CD14-positive monocyte (primary cell): ENCODE data around the gene PPP1R1B. TPM values are rescaled to one million over a fixed set of nuclear protein-coding genes. Genes with fewer than 3 reads are reported as not detected.
A peak's percentile ranks its signal among the peaks of the same experiment; 100 is the strongest.

Source experiments
- DNase-seq, 3 donors: peaks; one replicate each; pipeline ENCODE4 v3.0.0-alpha.2; 2011 to 2022
- H2AFZ ChIP-seq: 2 replicates; pipeline ENCODE4 v1.6.0; 2012; ENCODE audit warnings: mild to moderate bottlenecking, low read depth, low read length, inconsistent platforms; ENCODE audit not compliant: insufficient read depth, poor library complexity, severe bottlenecking
- H3K27ac ChIP-seq, 2 donors: 1 replicate in 1 of 2; 2 replicates in 1 of 2; pipeline ENCODE4 v1.5.1; 2012 to 2013; ENCODE audit warnings: low read length in 2 of 2, control low read depth in 1 of 2, inconsistent platforms in 1 of 2, low read depth in 1 of 2, mild to moderate bottlenecking in 1 of 2
- H3K27me3 ChIP-seq, 2 donors: one replicate each; pipeline versions ENCODE4 v1.6.0 to v1.6.1; 2011 to 2013; ENCODE audit warnings: low read length in 2 of 2; ENCODE audit not compliant: control insufficient read depth in 2 of 2, insufficient read depth in 2 of 2
- H3K36me3 ChIP-seq, 2 donors: replicated peaks in 1 of 2; 1 replicate in 1 of 2; 2 replicates in 1 of 2; pipeline versions ENCODE4 v1.5.1 to v1.6.1; 2012 to 2013; ENCODE audit warnings: low read length in 2 of 2, control low read depth in 1 of 2, inconsistent platforms in 1 of 2, mild to moderate bottlenecking in 1 of 2; ENCODE audit not compliant: insufficient read depth in 2 of 2, control insufficient read depth in 1 of 2
- H3K4me1 ChIP-seq, 2 donors: 1 replicate in 1 of 2; 2 replicates in 1 of 2; pipeline versions ENCODE4 v1.5.1 to v1.6.1; 2012 to 2013; ENCODE audit warnings: low read length in 2 of 2, control low read depth in 1 of 2, inconsistent platforms in 1 of 2, mild to moderate bottlenecking in 1 of 2, moderate library complexity in 1 of 2; ENCODE audit not compliant: insufficient read depth in 2 of 2, control insufficient read depth in 1 of 2
- H3K4me2 ChIP-seq: replicated peaks from 2 replicates; pipeline ENCODE3; 2012; ENCODE audit warnings: low read length, moderate library complexity, mild to moderate bottlenecking; ENCODE audit not compliant: poor library complexity, severe bottlenecking; ENCODE audit errors: extremely low read depth
- H3K4me3 ChIP-seq, 3 experiments: fragments of 200-600 bp in 1 of 3; sonication (generic) in 1 of 3; replicated peaks in 1 of 3; 1 replicate in 2 of 3; 2 replicates in 1 of 3; pipeline ENCODE4 v1.5.1; 2011 to 2013; ENCODE audit warnings: low read length in 3 of 3, mild to moderate bottlenecking in 3 of 3, control low read depth in 2 of 3, low read depth in 2 of 3, inconsistent platforms in 1 of 3, moderate library complexity in 1 of 3
- H3K79me2 ChIP-seq: 2 replicates; pipeline ENCODE4 v1.6.0; 2012; ENCODE audit warnings: mild to moderate bottlenecking, control low read depth, inconsistent platforms, low read length, moderate library complexity; ENCODE audit not compliant: insufficient read depth
- H3K9ac ChIP-seq: 2 replicates; pipeline ENCODE4 v1.6.0; 2017; ENCODE audit warnings: low read length, mild to moderate bottlenecking; ENCODE audit not compliant: insufficient read depth, poor library complexity, severe bottlenecking
- H3K9me3 ChIP-seq, 2 donors: replicated peaks in 1 of 2; 1 replicate in 1 of 2; 2 replicates in 1 of 2; pipeline versions ENCODE4 v1.5.1 to v1.6.1; 2012 to 2013; ENCODE audit warnings: low read length in 2 of 2, control low read depth in 1 of 2; ENCODE audit not compliant: control insufficient read depth in 1 of 2, insufficient read depth in 1 of 2
- H4K20me1 ChIP-seq: 2 replicates; pipeline ENCODE4 v1.6.0; 2012; ENCODE audit warnings: mild to moderate bottlenecking, low read length, control low read depth, moderate library complexity; ENCODE audit not compliant: insufficient read depth
- H3K27ac Mint-ChIP-seq, 7 donors: one replicate each; pipeline ENCODE4 v1.8.0; 2020; ENCODE audit warnings: mild to moderate bottlenecking in 7 of 7, mixed read lengths in 7 of 7, moderate library complexity in 6 of 7, inconsistent platforms in 2 of 7
- H3K27me3 Mint-ChIP-seq, 3 donors: one replicate each; pipeline ENCODE4 v1.8.0; 2021 to 2022; ENCODE audit warnings: low read depth in 3 of 3, mild to moderate bottlenecking in 3 of 3, mixed read lengths in 3 of 3, moderate library complexity in 3 of 3, inconsistent platforms in 1 of 3
- H3K36me3 Mint-ChIP-seq, 2 donors: one replicate each; pipeline ENCODE4 v1.8.0; 2020; ENCODE audit warnings: mixed read lengths in 2 of 2, inconsistent platforms in 1 of 2, mild to moderate bottlenecking in 1 of 2
- H3K4me1 Mint-ChIP-seq: one replicate; pipeline ENCODE4 v1.8.0; 2020; ENCODE audit warnings: mild to moderate bottlenecking, mixed read lengths
- H3K4me3 Mint-ChIP-seq, 2 donors: one replicate each; pipeline ENCODE4 v1.8.0; 2020; ENCODE audit warnings: mild to moderate bottlenecking in 2 of 2, mixed read lengths in 2 of 2, moderate library complexity in 1 of 2
- H3K9me3 Mint-ChIP-seq, 7 donors: one replicate each; pipeline ENCODE4 v1.8.0; 2020 to 2022; ENCODE audit warnings: mixed read lengths in 7 of 7, mild to moderate bottlenecking in 6 of 7, moderate library complexity in 6 of 7, inconsistent platforms in 2 of 7
- CTCF ChIP-seq: fragments of 200-600 bp; IDR thresholded peaks from one replicate; pipeline ENCODE4 v1.8.0; 2022; ENCODE audit warnings: antibody characterized with exemption, mild to moderate bottlenecking
- WGBS: methylation state at CpG from one replicate; pipeline ENCODE4 v1.1.5; 2013; ENCODE audit warnings: missing lambda C conversion rate; ENCODE audit not compliant: insufficient coverage; 5-methylcytosine and 5-hydroxymethylcytosine counted together
- intact Hi-C, 2 donors: fragments of 100-400 bp; cut with micrococcal nuclease; formaldehyde crosslinking; loops; one replicate each; pipeline versions ENCODE4 v1.15.0 to v1.15.1; 2023
- polyA plus RNA-seq, 3 donors: library from polyadenylated mRNA; depleted of rRNA in 1 of 3; unstranded in 2 of 3; stranded (reverse) in 1 of 3; fragments of 300-500 nt in 2 of 3; fragments of >200 nt in 1 of 3; fragmentation: Illumina TruSeq in 2 of 3; gene quantifications; 1 replicate in 2 of 3; 2 replicates in 1 of 3; pipeline ENCODE4 v1.2.3, GENCODE V29; 2012 to 2021

The PPP1R1B gene
- polyA plus RNA-seq, 3 donors, result 0.05 TPM; not detected in 2

GRCh38 chr17:39639043-39639442 is 12.3 kb downstream of the PPP1R1B start:
- peaks cover 0 to 8% (median 3%) of the 10 kb centered on the region in 3 donors for H3K27me3 Mint-ChIP-seq
- Histone ChIP-seq H3K4me2 (no peak overlapping the region), H3K79me2 (peaks cover 73% of the 10 kb centered on the region), H2AFZ (no peak overlapping the region), H3K4me1 (peaks cover 71 to 86% of the 10 kb centered on the region in 2 donors), H3K27me3 (no peaks in the 10 kb centered on the region), H3K4me3 (no peak overlapping the region), H3K9me3 (no peaks in the 10 kb centered on the region), H4K20me1 (peaks cover 63% of the 10 kb centered on the region), H3K36me3 (no peaks in the 10 kb centered on the region), H3K27ac (no peak overlapping the region), H3K9ac (no peak overlapping the region)
- peak overlapping the region in 2 of 7 donors; percentile 37 to 79 for H3K27ac Mint-ChIP-seq
- no peak for TF ChIP-seq CTCF
- H3K4me1 Mint-ChIP-seq, result peaks cover 79% of the 10 kb centered on the region
- WGBS, result 100% methylated on average over 1 of the region's 2 CpGs
- H3K9me3 Mint-ChIP-seq, result peaks cover 0 to 1% (median 0%) of the 10 kb centered on the region in 7 donors
- intact Hi-C loops, result loop anchor here (5.0 kb wide), 3 partner anchors 48 to 113 kb away; partner anchors contain the start of genes MIEN1 (in 1 of the 2) and PGAP3 (in 1 of the 2)
- peaks cover 5 to 19% of the 10 kb centered on the region in 2 donors for H3K36me3 Mint-ChIP-seq
- H3K4me3 Mint-ChIP-seq, result no peak overlapping the region
- DNase-seq, result no peak

- 93% methylated on average over 11 of the region's 11 CpGs for WGBS
Measured at GRCh38 chr17:39639566-39640458, 13.1 kb downstream of the PPP1R1B start.

More at GRCh38 chr17:39639566-39640458, 13.1 kb downstream of the PPP1R1B start:
- H2AFZ ChIP-seq, result no peak overlapping the region
- no peaks in the 10 kb centered on the region for H3K9me3 ChIP-seq
- no peak for DNase-seq
- Mint-ChIP-seq H3K36me3 (peaks cover 7 to 21% of the 10 kb centered on the region in 2 donors), H3K27me3 (peaks cover 0 to 8% (median 3%) of the 10 kb centered on the region in 3 donors), H3K27ac (peak overlapping the region in 5 of 7 donors; percentile 37 to 79 (median 50)), H3K4me1 (peaks cover 78% of the 10 kb centered on the region), H3K4me3 (peak overlapping the region in 1 of 2 donors; percentile 57), H3K9me3 (peaks cover 0 to 1% (median 0%) of the 10 kb centered on the region in 7 donors)
- H3K4me1 ChIP-seq, result peaks cover 68 to 78% of the 10 kb centered on the region in 2 donors
- peaks cover 71% of the 10 kb centered on the region for H4K20me1 ChIP-seq
- peak overlapping the region; percentile 33 for H3K4me2 ChIP-seq
- no peak overlapping the region for H3K9ac ChIP-seq
- H3K27me3 ChIP-seq, result no peaks in the 10 kb centered on the region
- H3K36me3 ChIP-seq, result peaks cover 0 to under 1% of the 10 kb centered on the region in 2 donors
- intact Hi-C loops, result loop anchor here (5.0 kb wide), 3 partner anchors 47 to 112 kb away; partner anchors contain the start of genes MIEN1 (in 1 of the 2) and PGAP3 (in 1 of the 2)
- no peak overlapping the region for H3K4me3 ChIP-seq
- TF ChIP-seq CTCF, result no peak
- H3K79me2 ChIP-seq, result peaks cover 81% of the 10 kb centered on the region
- peak overlapping the region; percentile 3 to 54 for H3K27ac ChIP-seq
